Measurements from ENCODE around the gene ARPP21.
"Not testable (repeated sequence)": the region's sequence is repeated elsewhere in the genome, so short reads cannot be mapped to it uniquely, and the experiment has no call there.

The ARPP21 gene

GRCh38 chr3:35601959-35602358, 37.4 kb upstream of the ARPP21 start:
- DNase-seq (ENCODE audit: low spot score), result no peak
- TF ChIP-seq CTCF (IDR thresholded peaks at IDR 0.05; ENCODE audit: extremely low read depth, missing control alignments), result no peak

- no peak for TF ChIP-seq CTCF (IDR thresholded peaks at IDR 0.05; ENCODE audit: extremely low read depth, missing control alignments)
- no peak for DNase-seq (ENCODE audit: low spot score)
Measured at GRCh38 chr3:35602395-35602936, 36.9 kb upstream of the ARPP21 start.

- DNase-seq (ENCODE audit: low spot score), result no peak
- TF ChIP-seq CTCF (IDR thresholded peaks at IDR 0.05; ENCODE audit: extremely low read depth, missing control alignments), result no peak
Measured at GRCh38 chr3:35616346-35616745, 23.0 kb upstream of the ARPP21 start.

- no peak for TF ChIP-seq CTCF (IDR thresholded peaks at IDR 0.05; ENCODE audit: extremely low read depth, missing control alignments)
- no peak for DNase-seq (ENCODE audit: low spot score)
Measured at GRCh38 chr3:35617370-35617769, 22.0 kb upstream of the ARPP21 start.

- not testable (repeated sequence) for DNase-seq (ENCODE audit: low spot score)
Measured at GRCh38 chr3:35620238-35620637, 19.1 kb upstream of the ARPP21 start.

GRCh38 chr3:35624698-35625097, 14.6 kb upstream of the ARPP21 start:
- DNase-seq (ENCODE audit: low spot score), result no peak
- TF ChIP-seq CTCF (IDR thresholded peaks at IDR 0.05; ENCODE audit: extremely low read depth, missing control alignments), result no peak

GRCh38 chr3:35633332-35634124, 5.8 kb upstream of the ARPP21 start:
- no peak for TF ChIP-seq CTCF (IDR thresholded peaks at IDR 0.05; ENCODE audit: extremely low read depth, missing control alignments)
- no peak for DNase-seq (ENCODE audit: low spot score)

GRCh38 chr3:35635407-35635806, 3.9 kb upstream of the ARPP21 start:
- no peak for DNase-seq (ENCODE audit: low spot score)
- TF ChIP-seq CTCF (IDR thresholded peaks at IDR 0.05; ENCODE audit: extremely low read depth, missing control alignments), result no peak

Measured in GM20000 (cell line).